ENCODE results near the gene CNPY3. TPM values are rescaled to one million over a fixed set of nuclear protein-coding genes. Genes with fewer than 3 reads are reported as not detected.

CNPY3 gene
- total RNA-seq, 4 donors from 2014 or later: 23.3 to 37.9 (median 36.8) TPM

- peaks cover 37% of the 10 kb centered on the region for H3K27me3 ChIP-seq
- no peak for ATAC-seq
- H3K4me3 ChIP-seq: no peak overlapping the region
- no peaks in the 10 kb centered on the region for H3K9me3 ChIP-seq
- H3K4me1 ChIP-seq: peaks cover 0 to 9% (median 6%) of the 10 kb centered on the region in 3 donors
- no peaks in the 10 kb centered on the region for H3K36me3 ChIP-seq
- H3K27ac ChIP-seq: no peak overlapping the region
- 80% methylated on average over 5 of the region's 10 CpGs; no CpG with 5 or more reads in 1 of the 2 donors for WGBS, 2 donors (ENCODE audit: low coverage in 1 of 2)
- TF ChIP-seq EP300 (IDR thresholded peaks at IDR 0.05) (no peak), POLR2A (IDR thresholded peaks at IDR 0.05) (no peak), POLR2AphosphoS5 (IDR thresholded peaks at IDR 0.05) (no peak), CTCF (IDR thresholded peaks at IDR 0.05) (no peak)
Observed at GRCh38 chr6:42909835-42910234, 19.4 kb upstream of the CNPY3 start.

GRCh38 chr6:42911171-42912021 lies 17.9 kb upstream of the CNPY3 start:
- Histone ChIP-seq H3K4me1 (peaks cover 0 to 9% (median 6%) of the 10 kb centered on the region in 3 donors), H3K9me3 (no peaks in the 10 kb centered on the region), H3K4me3 (peak overlapping the region in 1 of 2 donors; percentile 36), H3K27ac (no peak overlapping the region), H3K27me3 (peaks cover 49% of the 10 kb centered on the region), H3K36me3 (no peaks in the 10 kb centered on the region)
- WGBS, 2 donors (ENCODE audit: low coverage in 1 of 2): 13% methylated on average over 15 of the region's 49 CpGs; no CpG with 5 or more reads in 1 of the 2 donors
- no peak for ATAC-seq
- no peak for TF ChIP-seq CTCF (IDR thresholded peaks at IDR 0.05)
- TF ChIP-seq POLR2A (IDR thresholded peaks at IDR 0.05): no peak
- TF ChIP-seq POLR2AphosphoS5 (IDR thresholded peaks at IDR 0.05): no peak
- TF ChIP-seq EP300 (IDR thresholded peaks at IDR 0.05): no peak

GRCh38 chr6:42914546-42914945 lies 14.7 kb upstream of the CNPY3 start:
- Histone ChIP-seq H3K4me1 (peaks cover 0 to 9% (median 6%) of the 10 kb centered on the region in 3 donors), H3K27me3 (peaks cover 50% of the 10 kb centered on the region), H3K36me3 (no peaks in the 10 kb centered on the region), H3K9me3 (no peaks in the 10 kb centered on the region), H3K27ac (no peak overlapping the region), H3K4me3 (no peak overlapping the region)
- no peak for TF ChIP-seq POLR2AphosphoS5 (IDR thresholded peaks at IDR 0.05)
- no peak for TF ChIP-seq POLR2A (IDR thresholded peaks at IDR 0.05)
- TF ChIP-seq CTCF (IDR thresholded peaks at IDR 0.05): no peak
- TF ChIP-seq EP300 (IDR thresholded peaks at IDR 0.05): no peak
- WGBS, 2 donors (ENCODE audit: low coverage in 1 of 2): 71 to 75% methylated on average over 1 to 4 of the region's 4 CpGs
- no peak for ATAC-seq

GRCh38 chr6:42915732-42916131 lies 13.5 kb upstream of the CNPY3 start, which contains the start of gene PTCRA:
PTCRA (plus strand) TSS chr6:42916053; CDS start chr6:42916070, 17 bp downstream.
- WGBS, 2 donors (ENCODE audit: low coverage in 1 of 2): no CpG with 5 or more reads among the region's 10 CpGs
- peaks cover 49% of the 10 kb centered on the region for H3K27me3 ChIP-seq

More at GRCh38 chr6:42915732-42916131, 13.5 kb upstream of the CNPY3 start, which contains the start of gene PTCRA:
- Histone ChIP-seq H3K4me1 (peaks cover 0 to 9% (median 6%) of the 10 kb centered on the region in 3 donors), H3K36me3 (no peaks in the 10 kb centered on the region), H3K9me3 (no peaks in the 10 kb centered on the region), H3K4me3 (no peak within 1 kb of the TSS), H3K27ac (no peak within 1 kb of the TSS)
- TF ChIP-seq EP300 (IDR thresholded peaks at IDR 0.05) (no peak), POLR2A (IDR thresholded peaks at IDR 0.05) (no peak), POLR2AphosphoS5 (IDR thresholded peaks at IDR 0.05) (no peak), CTCF (IDR thresholded peaks at IDR 0.05) (no peak)
- no peak for ATAC-seq

Measured in gastroesophageal sphincter (tissue), 4 donors.